ENCODE data around the gene MGAT2.

GRCh38 chr14:49593016-49593415, 27.6 kb upstream of the MGAT2 start:
- TF ChIP-seq CTCF (IDR thresholded peaks at IDR 0.05; ENCODE audit: poor library complexity): no peak
- no peak for TF ChIP-seq EZH2 (IDR thresholded peaks at IDR 0.05; ENCODE audit: borderline replicate concordance)

All from hepatocyte (in vitro differentiated cells).